HPDE6-E6E7 (cell line): Measurements from ENCODE around the gene CALCA.

ENCODE experiments used
- DNase-seq: peaks from one replicate; pipeline ENCODE4 v3.0.0; 2011; ENCODE audit warnings: missing footprints; ENCODE audit errors: extremely low spot score

CALCA gene

DNA sequence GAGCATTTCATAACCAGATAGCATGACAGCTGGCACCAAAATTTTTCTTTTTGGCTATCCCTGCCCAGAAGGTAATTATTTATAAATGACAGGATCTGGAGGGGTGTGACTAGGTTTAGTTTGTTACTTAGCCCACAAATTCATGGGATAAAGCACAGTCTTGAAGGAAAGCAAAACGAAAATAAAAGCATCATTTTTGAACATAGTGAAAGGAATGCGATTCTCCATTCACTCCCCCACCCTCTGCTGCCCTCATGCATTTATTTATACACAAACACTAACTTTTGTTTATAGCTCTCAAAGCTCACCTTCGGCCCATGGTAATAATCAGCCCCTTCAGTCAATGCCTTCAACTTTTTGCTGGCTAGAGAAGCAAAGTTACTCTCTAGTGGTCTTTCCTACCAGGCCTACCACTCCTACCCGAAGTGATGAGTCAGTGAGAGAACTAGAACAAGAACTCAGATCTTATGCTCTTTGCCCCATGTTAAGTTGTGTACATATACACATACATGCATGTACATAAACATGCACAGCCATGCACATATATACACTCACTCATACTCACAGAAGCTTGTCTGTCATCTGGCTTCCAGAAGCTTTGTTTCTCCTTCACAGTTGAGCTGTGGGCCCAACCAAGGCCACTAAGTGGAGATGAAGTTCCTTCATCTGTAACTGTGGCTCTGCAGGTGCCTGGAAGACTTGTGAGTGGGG lies 22.6 kb downstream of the CALCA start:
- no peak for DNase-seq

DNA sequence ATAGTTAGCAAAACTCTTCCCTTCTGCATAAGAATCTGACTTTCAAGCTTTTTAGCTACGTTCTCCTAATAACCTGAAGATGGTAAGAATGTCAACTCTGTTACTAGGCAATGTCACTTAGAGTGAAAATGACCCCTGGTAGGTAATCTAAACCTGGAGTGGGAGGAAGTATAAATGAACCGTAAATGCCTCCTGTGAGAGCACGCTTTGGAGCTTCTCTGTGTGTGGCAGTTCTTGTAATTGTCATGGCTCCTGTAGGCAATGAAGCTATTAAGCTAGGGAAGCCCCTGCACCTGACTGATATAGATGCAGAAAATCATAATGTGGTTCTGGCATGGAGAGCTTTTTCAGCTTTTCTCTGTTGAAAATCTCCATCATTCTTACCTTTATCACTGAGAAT lies 29.4 kb downstream of the CALCA start:
- DNase-seq, result no peak

DNA sequence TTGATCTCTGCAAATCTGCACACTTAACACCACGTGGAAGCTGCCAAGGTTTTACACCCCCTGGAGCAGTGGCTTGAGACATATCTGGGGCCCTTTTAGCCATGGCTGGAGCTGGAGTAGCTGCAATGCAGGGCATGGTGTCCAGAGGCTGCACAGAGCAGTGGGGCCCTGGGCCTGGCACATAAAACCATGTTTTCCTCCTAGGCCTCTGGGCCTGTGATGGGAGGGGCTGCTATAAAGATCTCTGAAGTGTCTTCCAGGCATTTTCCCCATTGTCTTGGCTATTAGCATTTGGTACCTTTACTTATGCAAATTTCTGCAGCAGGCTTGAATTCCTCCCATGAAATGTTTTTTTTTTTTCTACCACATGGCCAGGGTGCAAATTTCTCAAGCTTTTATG lies 33.2 kb downstream of the CALCA start:
- DNase-seq, result no peak

DNA sequence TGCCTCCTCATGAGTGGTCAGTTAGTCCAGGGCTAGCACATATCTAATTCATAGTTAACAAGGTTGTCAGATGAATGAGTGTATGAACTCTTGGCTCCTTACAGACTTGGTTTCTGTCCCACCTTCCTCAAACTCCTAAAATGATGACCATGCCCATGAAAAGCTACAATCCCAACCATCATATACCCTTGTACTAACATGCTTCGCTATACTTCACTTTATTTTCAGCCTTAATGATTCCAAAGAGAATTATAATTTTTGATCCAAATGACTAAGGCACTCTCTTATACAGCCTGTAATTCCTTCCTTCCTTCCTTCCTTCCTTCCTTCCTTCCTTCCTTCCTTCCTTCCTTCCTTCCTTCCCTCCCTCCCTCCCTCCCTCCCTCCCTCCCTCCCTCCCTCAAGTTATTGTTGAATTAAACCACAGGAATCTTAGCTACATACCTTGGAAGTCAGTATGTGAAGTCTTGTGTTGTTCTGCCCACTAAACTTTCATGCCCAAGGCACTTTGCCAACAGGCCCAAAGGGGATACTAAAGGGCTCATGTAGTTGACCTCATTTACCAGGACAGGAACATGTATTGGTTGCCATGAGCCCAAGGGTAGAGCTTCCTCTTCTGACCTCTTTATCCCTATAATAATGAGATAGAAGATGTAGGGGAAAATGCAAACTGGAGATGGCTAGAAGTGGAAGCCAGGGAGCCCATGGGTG lies 37.4 kb downstream of the CALCA start:
- no peak for DNase-seq

DNA sequence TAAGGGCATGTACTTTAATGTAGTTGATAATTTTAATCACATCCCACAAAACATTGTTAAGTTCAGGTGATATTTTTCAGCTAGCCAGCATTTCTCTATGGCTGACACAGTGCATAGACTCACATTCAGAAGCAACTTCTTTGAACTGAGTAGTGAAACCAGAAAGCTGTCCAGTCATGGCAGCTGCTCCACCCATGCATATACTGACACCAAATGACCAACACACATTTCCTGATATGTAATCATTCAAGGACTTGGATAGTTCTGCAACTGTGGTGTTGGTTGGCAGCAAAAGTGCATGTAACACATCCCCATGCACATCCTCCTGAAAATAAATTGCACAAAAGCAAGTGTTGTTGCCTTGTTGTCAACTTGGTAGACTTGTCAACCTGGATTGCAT lies 39.7 kb downstream of the CALCA start:
- DNase-seq, result no peak

DNA sequence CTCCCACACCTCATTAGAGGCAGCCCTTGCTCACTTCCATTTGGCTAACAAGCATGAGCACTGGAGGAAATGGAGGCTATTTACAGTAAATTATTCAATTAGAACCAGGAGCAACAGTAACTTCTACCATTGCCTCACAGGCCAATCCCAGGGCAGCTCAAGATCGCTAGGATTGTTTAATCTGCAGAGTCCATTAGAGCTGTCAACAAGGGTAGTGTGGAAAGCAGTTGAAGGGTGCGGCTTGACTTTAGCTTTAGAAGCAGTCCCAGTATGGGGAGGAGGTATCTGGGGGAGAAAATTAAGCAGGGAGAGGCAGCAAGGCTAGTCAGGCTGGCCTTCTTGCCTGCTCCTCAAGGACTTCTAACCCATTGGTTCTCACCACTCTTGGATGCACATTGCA lies 41.8 kb downstream of the CALCA start:
- no peak for DNase-seq

DNA sequence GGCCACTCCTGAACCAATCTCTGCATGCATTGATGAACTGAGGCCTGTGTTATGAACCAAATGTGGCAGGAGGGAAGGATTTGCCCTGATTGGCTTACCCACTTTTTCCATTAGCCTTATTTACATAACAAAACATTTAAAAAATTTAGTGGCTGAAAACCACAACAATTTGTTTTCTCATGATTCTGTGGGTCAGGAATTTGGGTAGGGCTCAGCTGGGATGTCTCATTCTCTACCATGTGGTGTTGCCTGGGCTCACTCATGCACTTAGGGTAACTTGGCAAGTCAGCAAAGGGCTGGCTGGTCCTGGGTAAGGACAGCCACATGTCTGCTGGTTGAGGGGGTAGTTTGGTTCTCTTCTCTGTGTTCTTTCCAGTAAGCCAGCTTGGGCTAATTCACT lies 45.0 kb downstream of the CALCA start:
- DNase-seq, result no peak

DNA sequence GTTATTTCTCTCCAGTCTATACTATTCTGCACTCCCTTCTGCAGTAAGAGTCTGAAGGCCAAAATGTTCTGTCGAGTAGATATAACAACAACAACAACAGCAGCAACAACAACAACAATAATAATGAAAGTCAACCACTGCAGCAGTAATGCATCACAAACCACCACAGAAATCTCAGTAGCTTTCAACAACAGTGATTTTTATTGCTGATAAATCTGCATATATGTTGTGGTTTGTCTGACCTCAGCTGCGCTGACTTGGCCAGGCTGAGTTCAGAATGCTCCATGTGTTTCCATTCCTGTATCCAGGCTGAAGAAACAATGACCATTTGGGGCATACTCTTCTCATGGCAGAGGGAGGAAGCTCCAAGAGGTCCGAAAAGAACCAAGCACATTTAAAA lies 47.8 kb downstream of the CALCA start:
- no peak for DNase-seq
